RWPE2 (cell line): ENCODE measurements around the gene UBASH3B.

ENCODE experiments used
- ATAC-seq: fragments of 200-7000 bp; cut with Tn5 transposase; 3 replicates; pipeline ENCODE4 v1.9.1; 2021; ENCODE audit warnings: low read depth
- DNase-seq: peaks from one replicate; pipeline ENCODE4 v3.0.0-alpha.2; 2020; ENCODE audit warnings: low spot score
- H3K27ac ChIP-seq: fragments of 450-650 bp; 2 replicates; pipeline ENCODE4 v1.5.1; 2017; ENCODE audit warnings: mild to moderate bottlenecking; ENCODE audit not compliant: poor library complexity, severe bottlenecking
- H3K27me3 ChIP-seq: fragments of 250-450 bp; sonication (Bioruptor Pico); 2 replicates; pipeline ENCODE4 v1.5.1; 2021; ENCODE audit warnings: mild to moderate bottlenecking, moderate library complexity; ENCODE audit not compliant: insufficient read depth, poor library complexity, severe bottlenecking
- H3K36me3 ChIP-seq: fragments of 250-450 bp; sonication (Bioruptor Pico); 2 replicates; pipeline ENCODE4 v1.5.1; 2020; ENCODE audit warnings: low read depth, mild to moderate bottlenecking, moderate library complexity
- H3K4me1 ChIP-seq: fragments of 250-450 bp; sonication (Bioruptor Pico); 2 replicates; pipeline ENCODE4 v1.5.1; 2021; ENCODE audit warnings: mild to moderate bottlenecking, moderate library complexity; ENCODE audit not compliant: insufficient read depth, poor library complexity, severe bottlenecking
- H3K4me3 ChIP-seq: fragments of 250-450 bp; sonication (Bioruptor Pico); 2 replicates; pipeline ENCODE4 v1.5.1; 2021; ENCODE audit warnings: mild to moderate bottlenecking, moderate library complexity; ENCODE audit not compliant: severe bottlenecking
- H3K9me3 ChIP-seq: fragments of 250-450 bp; sonication (Bioruptor Pico); 2 replicates; pipeline ENCODE4 v1.5.1; 2021; ENCODE audit warnings: mild to moderate bottlenecking, moderate library complexity; ENCODE audit not compliant: severe bottlenecking
- CTCF ChIP-seq: fragments of 450-650 bp; IDR thresholded peaks from one replicate; pipeline ENCODE4 v1.5.1; 2017; ENCODE audit warnings: mild to moderate bottlenecking, moderate library complexity; ENCODE audit not compliant: poor library complexity, severe bottlenecking

The UBASH3B gene

GRCh38 chr11:122714484-122714883 lies 59.0 kb downstream of the UBASH3B start:
- Histone ChIP-seq H3K36me3 (no peaks in the 10 kb centered on the region), H3K9me3 (no peaks in the 10 kb centered on the region), H3K27me3 (no peaks in the 10 kb centered on the region), H3K27ac (no peak overlapping the region), H3K4me3 (no peak overlapping the region), H3K4me1 (no peaks in the 10 kb centered on the region)
- ATAC-seq (no peak), DNase-seq (no peak)
- no peak for TF ChIP-seq CTCF

GRCh38 chr11:122715548-122716440 lies 60.3 kb downstream of the UBASH3B start:
- no peaks in the 10 kb centered on the region for H3K4me1 ChIP-seq
- no peak overlapping the region for H3K27ac ChIP-seq
- no peak for TF ChIP-seq CTCF

GRCh38 chr11:122717264-122717867 lies 61.8 kb downstream of the UBASH3B start:
- Histone ChIP-seq H3K4me3 (no peak overlapping the region), H3K9me3 (no peaks in the 10 kb centered on the region), H3K4me1 (peaks cover 12% of the 10 kb centered on the region), H3K36me3 (no peaks in the 10 kb centered on the region), H3K27me3 (no peaks in the 10 kb centered on the region), H3K27ac (no peak overlapping the region)
- DNase-seq, result no peak
- ATAC-seq, result no peak
- TF ChIP-seq CTCF, result no peak

More at GRCh38 chr11:122715548-122716440, 60.3 kb downstream of the UBASH3B start:
- Histone ChIP-seq H3K27me3 (no peaks in the 10 kb centered on the region), H3K9me3 (no peaks in the 10 kb centered on the region), H3K4me3 (no peak overlapping the region), H3K36me3 (no peaks in the 10 kb centered on the region)
- DNase-seq (no peak), ATAC-seq (no peak)

GRCh38 chr11:122720107-122720881 lies 64.8 kb downstream of the UBASH3B start:
- Histone ChIP-seq H3K27me3 (no peaks in the 10 kb centered on the region), H3K27ac (peak overlapping the region; percentile 26), H3K9me3 (no peaks in the 10 kb centered on the region), H3K4me3 (no peak overlapping the region), H3K36me3 (no peaks in the 10 kb centered on the region), H3K4me1 (peaks cover 13% of the 10 kb centered on the region)
- ATAC-seq, result peak; percentile 26; the same call in 1 of the 3 replicates
- no peak for DNase-seq
- no peak for TF ChIP-seq CTCF
